Measurements from ENCODE around the gene SYNPO.

SYNPO gene

GRCh38 chr5:150608991-150609390 lies 31.5 kb upstream of the SYNPO start:
- DNase-seq, result no peak

GRCh38 chr5:150609843-150610584 lies 30.4 kb upstream of the SYNPO start:
- no peak for DNase-seq

- no peak for DNase-seq
Measured at GRCh38 chr5:150611026-150611425, 29.4 kb upstream of the SYNPO start.

- no peak for DNase-seq
Measured at GRCh38 chr5:150612405-150612804, 28.1 kb upstream of the SYNPO start.

- no peak for DNase-seq
Measured at GRCh38 chr5:150612905-150613670, 27.4 kb upstream of the SYNPO start.

GRCh38 chr5:150613991-150614660 lies 26.3 kb upstream of the SYNPO start:
- no peak for DNase-seq

GRCh38 chr5:150614661-150615060 lies 25.8 kb upstream of the SYNPO start:
- no peak for DNase-seq

GRCh38 chr5:150615141-150615699 lies 25.2 kb upstream of the SYNPO start:
- no peak for DNase-seq

- no peak for DNase-seq
Measured at GRCh38 chr5:150616024-150616470, 24.4 kb upstream of the SYNPO start.

GRCh38 chr5:150616506-150616905 lies 24.0 kb upstream of the SYNPO start:
- DNase-seq, result no peak

GRCh38 chr5:150618163-150618562 lies 22.3 kb upstream of the SYNPO start:
- no peak for DNase-seq

GRCh38 chr5:150618588-150619281 lies 21.7 kb upstream of the SYNPO start:
- no peak for DNase-seq

GRCh38 chr5:150619359-150620230 lies 20.9 kb upstream of the SYNPO start:
- no peak for DNase-seq

- DNase-seq, result no peak
Measured at GRCh38 chr5:150621301-150621700, 19.2 kb upstream of the SYNPO start.

GRCh38 chr5:150622157-150622556 lies 18.3 kb upstream of the SYNPO start:
- DNase-seq, result no peak

GRCh38 chr5:150623152-150623877 lies 17.1 kb upstream of the SYNPO start:
- DNase-seq, result no peak

GRCh38 chr5:150623878-150624216 lies 16.6 kb upstream of the SYNPO start:
- DNase-seq, result no peak

GRCh38 chr5:150624334-150625163 lies 15.9 kb upstream of the SYNPO start:
- no peak for DNase-seq

- DNase-seq, result no peak
Measured at GRCh38 chr5:150625164-150625535, 15.3 kb upstream of the SYNPO start.

Data from GOT3 (cell line).